Measurements from ENCODE around the gene PHACTR2. TPM values are rescaled to one million over a fixed set of nuclear protein-coding genes. Genes with fewer than 3 reads are reported as not detected.
A peak's percentile ranks its signal among the peaks of the same experiment; 100 is the strongest.

PHACTR2 gene
- total and polyA plus RNA-seq, 2 of the 13 experiments (the other 11 are each of a cell fraction or from before 2014, with no cell fraction given): 11.3 to 28.2 TPM

DNA sequence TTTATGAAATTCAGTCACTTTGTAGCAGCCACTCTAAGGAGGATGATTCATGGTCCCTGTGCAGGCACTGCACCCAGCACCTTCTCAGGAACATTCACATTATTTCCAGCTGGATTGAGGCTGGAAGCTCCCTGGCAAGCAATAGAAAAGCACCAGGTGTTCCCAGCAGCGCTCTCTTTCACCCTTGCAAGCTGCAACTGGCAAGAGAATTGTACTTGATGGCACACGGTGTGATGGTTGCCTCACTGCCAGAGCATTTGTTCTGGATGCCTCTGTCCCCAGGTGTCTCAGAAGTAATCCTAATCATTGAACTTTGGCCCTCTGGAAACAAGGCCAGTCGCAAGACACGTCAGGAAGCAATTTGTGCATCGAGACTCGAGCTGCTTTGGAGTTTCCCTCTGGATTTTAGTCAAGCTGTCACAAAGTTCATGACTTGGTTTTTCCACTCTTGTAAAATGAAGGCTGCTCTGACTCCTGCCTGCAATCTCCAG lies 24.9 kb upstream of the PHACTR2 start:
- BruUV-seq (replicated peaks): no TSS peak
- Histone ChIP-seq H3K4me2 (ENCODE audit: low read depth, low read length) (0 out of 2 replicates have a peak overlapping the region, but pooled peaks have one; percentile 2), H3K9ac (ENCODE audit: insufficient read depth, low read depth, low read length) (no peak overlapping the region), H2AFZ (ENCODE audit: low read length) (peak overlapping the region; percentile 59), H3K4me1 (ENCODE audit: insufficient read depth, low read length) (peaks cover 24% of the 10 kb centered on the region), H3K79me2 (ENCODE audit: insufficient read depth, low read length) (no peaks in the 10 kb centered on the region), H3K27ac (ENCODE audit: extremely low read length, insufficient read depth, low read length) (no peak overlapping the region), H4K20me1 (ENCODE audit: insufficient read depth, low read length) (no peaks in the 10 kb centered on the region), H3K9me3 (ENCODE audit: low read length) (no peaks in the 10 kb centered on the region), H3K27me3 (ENCODE audit: control insufficient read depth in 1 of 2, insufficient read depth in 2 of 2, low read length in 2 of 2) (no peaks in the 10 kb centered on the region), H3K4me3 (replicated peaks in 1 of 3; ENCODE audit: insufficient read depth in 1 of 3, low read depth in 2 of 3, low read length in 3 of 3) (no peak overlapping the region), H3K36me3 (replicated peaks in 1 of 2; ENCODE audit: control insufficient read depth in 1 of 2, insufficient read depth in 2 of 2, low read length in 2 of 2) (no peaks in the 10 kb centered on the region)
- no peak for DNase-seq (ENCODE audit: low spot score)
- no peak for FAIRE-seq
- TF ChIP-seq ZEB1 (IDR thresholded peaks at IDR 0.05; ENCODE audit: insufficient replicate concordance, low read depth): no peak
- no peak for TF ChIP-seq ZNF24 (IDR thresholded peaks at IDR 0.05)
- TF ChIP-seq HOXD1 (CRISPR knock-in tag; IDR thresholded peaks at IDR 0.05): 0 out of 2 replicates have a peak, but pooled peaks have one; percentile 27
- 0 out of 2 replicates have a peak, but pooled peaks have one; percentile 6 for TF ChIP-seq HNF4A (CRISPR knock-in tag; IDR thresholded peaks at IDR 0.05)
- POLR2A ChIA-PET: no interaction called here
- intact Hi-C loops (cut with micrococcal nuclease; ENCODE audit: unreplicated experiment) (no loop called here), in situ Hi-C loops (cut with HindIII; ENCODE audit: extremely low pct_ligation_motif_present, low pct_unique_long_range_greater_than_20kb) (no loop called here)
- ATAC-seq: peak; percentile 36; the same call in 2 of the 3 replicates
- WGBS (ENCODE audit: low lambda C conversion rate): 25% methylated on average over 5 of the region's 6 CpGs
- CTCF ChIA-PET (ENCODE audit: low intra/inter-chr PET ratio, low total read pairs): no interaction called here

DNA sequence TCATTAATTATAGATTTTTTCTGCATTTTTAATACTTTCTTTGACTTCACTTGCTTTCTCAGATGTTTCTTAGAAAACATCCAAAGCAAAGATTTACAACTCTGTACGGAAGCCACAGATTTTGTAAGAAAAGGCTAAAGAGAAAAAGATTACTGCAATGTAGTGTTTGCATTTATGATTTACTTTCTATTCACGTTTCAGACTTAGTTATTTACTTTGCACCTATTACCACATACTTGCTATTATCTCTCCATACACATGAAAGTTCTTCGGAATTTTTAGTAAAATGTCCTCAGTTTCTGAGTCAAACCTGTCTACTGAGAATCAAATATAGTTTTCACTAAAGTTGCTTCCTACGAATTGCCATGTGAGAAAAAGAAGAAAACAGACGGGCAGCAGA lies 22.2 kb upstream of the PHACTR2 start:
- ChIA-PET POLR2A (no interaction called here), CTCF (ENCODE audit: low intra/inter-chr PET ratio, low total read pairs) (no interaction called here)
- no peak overlapping the region for H3K4me3 ChIP-seq (replicated peaks in 1 of 3; ENCODE audit: insufficient read depth in 1 of 3, low read depth in 2 of 3, low read length in 3 of 3)
- in situ Hi-C loops (cut with HindIII; ENCODE audit: extremely low pct_ligation_motif_present, low pct_unique_long_range_greater_than_20kb) (no loop called here), intact Hi-C loops (cut with micrococcal nuclease; ENCODE audit: unreplicated experiment) (no loop called here)
- H3K79me2 ChIP-seq (ENCODE audit: insufficient read depth, low read length): no peaks in the 10 kb centered on the region
- WGBS (ENCODE audit: low lambda C conversion rate): 5% methylated on average over 5 of the region's 5 CpGs
- H3K36me3 ChIP-seq (replicated peaks in 1 of 2; ENCODE audit: control insufficient read depth in 1 of 2, insufficient read depth in 2 of 2, low read length in 2 of 2): no peaks in the 10 kb centered on the region
- no TSS peak for BruUV-seq (replicated peaks)
- H3K27me3 ChIP-seq (ENCODE audit: control insufficient read depth in 1 of 2, insufficient read depth in 2 of 2, low read length in 2 of 2): no peaks in the 10 kb centered on the region
- DNase-seq (ENCODE audit: low spot score) (peak; percentile 52), ATAC-seq (peak; percentile 66), FAIRE-seq (peak; percentile 56)
- no peak overlapping the region for H2AFZ ChIP-seq (ENCODE audit: low read length)
- H3K9me3 ChIP-seq (ENCODE audit: low read length): peaks cover 10% of the 10 kb centered on the region; the same call in 1 of the 2 replicates
- no peaks in the 10 kb centered on the region for H4K20me1 ChIP-seq (ENCODE audit: insufficient read depth, low read length)
- H3K4me1 ChIP-seq (ENCODE audit: insufficient read depth, low read length): peaks cover 24% of the 10 kb centered on the region
- H3K4me2 ChIP-seq (ENCODE audit: low read depth, low read length): peak overlapping the region; percentile 6
- no peak overlapping the region for H3K9ac ChIP-seq (ENCODE audit: insufficient read depth, low read depth, low read length)
- H3K27ac ChIP-seq (ENCODE audit: extremely low read length, insufficient read depth, low read length): no peak overlapping the region
- TF ChIP-seq ZNF839 (CRISPR knock-in tag; IDR thresholded peaks at IDR 0.05; ENCODE audit: borderline replicate concordance) (no peak), NR3C1 (CRISPR knock-in tag; IDR thresholded peaks at IDR 0.05) (no peak), ZNF263 (CRISPR knock-in tag; IDR thresholded peaks at IDR 0.05) (no peak), KDM5A (IDR thresholded peaks at IDR 0.05; ENCODE audit: borderline replicate concordance, low read length) (no peak), ADNP (CRISPR knock-in tag; IDR thresholded peaks at IDR 0.05) (no peak), ZNF550 (CRISPR knock-in tag; IDR thresholded peaks at IDR 0.05; ENCODE audit: borderline replicate concordance) (no peak), SOX5 (CRISPR knock-in tag; IDR thresholded peaks at IDR 0.05; ENCODE audit: borderline replicate concordance) (peak; percentile 39; the same call in 1 of the 2 replicates), MAFG (CRISPR knock-in tag; IDR thresholded peaks at IDR 0.05) (no peak), YEATS2 (CRISPR knock-in tag; IDR thresholded peaks at IDR 0.05; ENCODE audit: borderline replicate concordance) (no peak)
- TF ChIP-seq, protein P1, sequence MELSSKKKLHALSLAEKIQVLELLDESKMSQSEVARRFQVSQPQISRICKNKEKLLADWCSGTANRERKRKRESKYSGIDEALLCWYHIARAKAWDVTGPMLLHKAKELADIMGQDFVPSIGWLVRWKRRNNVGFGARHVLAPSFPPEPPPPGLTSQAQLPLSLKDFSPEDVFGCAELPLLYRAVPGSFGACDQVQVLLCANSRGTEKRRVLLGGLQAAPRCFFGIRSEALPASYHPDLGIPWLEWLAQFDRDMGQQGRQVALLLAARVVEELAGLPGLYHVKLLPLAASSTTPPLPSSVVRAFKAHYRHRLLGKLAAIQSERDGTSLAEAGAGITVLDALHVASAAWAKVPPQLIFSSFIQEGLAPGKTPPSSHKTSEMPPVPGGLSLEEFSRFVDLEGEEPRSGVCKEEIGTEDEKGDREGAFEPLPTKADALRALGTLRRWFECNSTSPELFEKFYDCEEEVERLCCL (CRISPR knock-in tag; IDR thresholded peaks at IDR 0.05; ENCODE audit: borderline replicate concordance): no peak
- TF ChIP-seq, protein P2, sequence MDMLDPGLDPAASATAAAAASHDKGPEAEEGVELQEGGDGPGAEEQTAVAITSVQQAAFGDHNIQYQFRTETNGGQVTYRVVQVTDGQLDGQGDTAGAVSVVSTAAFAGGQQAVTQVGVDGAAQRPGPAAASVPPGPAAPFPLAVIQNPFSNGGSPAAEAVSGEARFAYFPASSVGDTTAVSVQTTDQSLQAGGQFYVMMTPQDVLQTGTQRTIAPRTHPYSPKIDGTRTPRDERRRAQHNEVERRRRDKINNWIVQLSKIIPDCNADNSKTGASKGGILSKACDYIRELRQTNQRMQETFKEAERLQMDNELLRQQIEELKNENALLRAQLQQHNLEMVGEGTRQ (IDR thresholded peaks at IDR 0.05; ENCODE audit: low read depth, low read length): no peak
- TF ChIP-seq, protein P2 (CRISPR knock-in tag; IDR thresholded peaks at IDR 0.05; ENCODE audit: borderline replicate concordance): no peak

Data from HepG2 (cell line).